Endometrial microvascular endothelial cells (primary cell): ENCODE data around the gene DENND11. TPM values are rescaled to one million over a fixed set of nuclear protein-coding genes. Genes with fewer than 3 reads are reported as not detected.

Source experiments
- in situ Hi-C: cut with HindIII; loops from 2 replicates; pipeline ENCODE4 v1.10.0; 2017; ENCODE audit warnings: low sequenced_read_pairs, low pct_unique_long_range_greater_than_20kb; ENCODE audit errors: inconsistent ontology term
- total RNA-seq: library from RNA; depleted of rRNA; stranded (reverse); fragments of >200 nt; gene quantifications from one replicate; pipeline ENCODE4 v1.2.3, GENCODE V29; 2015; ENCODE audit errors: inconsistent ontology term

The DENND11 gene, protein sequence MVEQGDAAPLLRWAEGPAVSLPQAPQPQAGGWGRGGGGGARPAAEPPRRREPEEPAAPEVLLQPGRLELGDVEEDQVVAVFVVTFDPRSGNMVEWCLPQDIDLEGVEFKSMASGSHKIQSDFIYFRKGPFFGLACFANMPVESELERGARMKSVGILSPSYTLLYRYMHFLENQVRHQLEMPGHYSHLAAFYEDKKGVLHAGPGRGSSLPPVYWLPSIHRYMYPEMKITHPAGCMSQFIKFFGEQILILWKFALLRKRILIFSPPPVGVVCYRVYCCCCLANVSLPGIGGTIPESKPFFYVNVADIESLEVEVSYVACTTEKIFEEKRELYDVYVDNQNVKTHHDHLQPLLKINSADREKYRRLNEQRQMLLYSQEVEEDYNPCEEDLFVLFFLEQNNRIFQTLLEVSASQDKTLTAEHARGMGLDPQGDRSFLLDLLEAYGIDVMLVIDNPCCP
- 13.8 TPM for total RNA-seq

DNA sequence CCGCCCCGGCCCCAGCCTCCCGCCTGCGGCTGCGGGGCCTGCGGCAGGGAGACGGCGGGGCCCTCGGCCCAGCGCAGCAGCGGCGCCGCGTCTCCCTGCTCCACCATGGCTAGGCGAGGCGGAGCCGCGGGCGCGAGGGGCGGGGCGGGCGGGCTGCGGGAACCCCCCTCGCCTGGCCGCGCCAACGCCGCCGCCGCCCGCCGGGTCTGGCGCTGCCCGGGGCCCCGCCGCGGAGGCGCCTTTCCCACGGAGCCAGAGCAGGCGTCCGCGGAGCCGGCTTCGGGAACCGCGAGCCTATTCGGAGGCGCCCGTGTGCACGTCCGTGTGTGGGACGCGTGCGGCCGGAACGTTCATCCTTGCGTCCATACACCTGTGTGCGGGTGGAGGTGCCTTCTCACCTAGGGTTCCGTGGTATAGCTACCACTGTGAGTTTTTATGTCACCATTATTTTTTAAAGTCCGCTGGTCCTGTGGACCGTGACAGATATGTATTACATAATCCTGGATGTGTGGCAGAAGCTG, at the start of gene DENND11:
TSS of gene DENND11 (minus strand) at position 120 of the 521 bp plus-strand sequence. CDS start at position 107, 13 bp downstream.
- in situ Hi-C loops: no loop called here

GRCh38 chr7:141748396-141748795, 46.4 kb upstream of the DENND11 start:
- in situ Hi-C loops: no loop called here

DNA sequence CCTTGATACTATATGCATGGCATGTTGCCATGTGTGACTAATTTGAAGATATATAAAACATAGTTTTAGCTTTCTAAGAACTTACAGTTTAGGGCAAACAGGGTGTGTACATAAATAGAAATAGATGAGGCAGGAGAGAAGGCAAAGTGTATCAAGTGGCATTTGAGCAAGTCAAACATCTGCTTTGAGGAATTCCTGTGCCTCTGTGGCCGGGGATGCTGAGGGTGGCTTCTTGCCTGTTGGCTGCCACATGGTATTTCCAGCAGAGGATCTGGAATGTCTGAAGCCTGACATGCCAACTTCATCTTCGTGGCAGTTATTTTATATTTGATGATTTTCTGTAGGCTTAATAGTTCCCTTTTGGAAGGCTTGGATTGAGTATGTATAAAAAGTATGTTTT, 42.2 kb upstream of the DENND11 start:
- in situ Hi-C loops: no loop called here

DNA sequence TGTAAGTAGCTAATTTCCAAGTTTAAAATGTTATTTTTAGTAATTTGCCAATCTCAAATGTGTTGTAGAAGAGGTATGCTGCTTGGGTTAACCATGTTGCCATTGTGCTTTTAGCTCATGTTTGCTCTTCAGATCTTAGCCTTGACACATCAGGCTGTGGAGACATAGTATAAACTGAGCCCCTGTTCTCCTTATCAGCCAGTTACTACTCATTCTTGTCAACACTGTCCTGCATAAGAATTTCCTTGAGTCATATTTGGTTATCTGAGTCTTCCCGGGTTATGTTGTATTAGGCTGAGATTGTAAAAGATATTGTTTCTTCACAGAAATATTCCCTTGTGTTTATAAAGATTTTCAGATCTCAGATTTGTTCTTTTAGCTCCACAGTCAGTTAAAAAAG, 40.3 kb upstream of the DENND11 start:
- in situ Hi-C loops: no loop called here

GRCh38 chr7:141739250-141739649, 37.3 kb upstream of the DENND11 start:
- in situ Hi-C loops: no loop called here

DNA sequence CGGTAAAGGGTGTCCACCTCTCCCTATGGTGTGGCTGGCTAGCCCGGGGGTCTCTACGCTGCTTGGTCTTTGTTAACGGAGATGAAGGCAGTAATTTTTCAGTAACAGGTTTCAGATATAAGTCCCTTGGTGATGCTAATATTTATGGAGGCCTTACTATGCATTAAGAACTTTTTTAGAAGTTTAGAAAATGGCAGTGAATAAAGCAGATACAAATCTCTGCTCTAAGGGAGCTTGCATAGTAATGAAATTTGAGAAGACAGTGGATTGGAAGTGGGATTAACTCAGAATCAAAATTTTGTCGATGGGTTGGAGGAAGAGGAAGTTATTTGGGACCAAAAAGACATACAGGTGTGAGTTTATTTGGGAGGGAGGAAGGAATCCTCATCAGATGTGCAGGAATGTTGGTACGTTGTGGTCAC, 36.6 kb upstream of the DENND11 start:
- in situ Hi-C loops: no loop called here

- in situ Hi-C loops: no loop called here
These were observed 36.0 kb upstream of the DENND11 start, which contains the start of gene SSBP1 for GRCh38 chr7:141737836-141738591. Gene SSBP1 (plus strand): TSS chr7:141738358. CDS start chr7:141739167, 809 bp downstream.

GRCh38 chr7:141737118-141737835, 35.3 kb upstream of the DENND11 start:
- in situ Hi-C loops: no loop called here

GRCh38 chr7:141731476-141732149, 29.6 kb upstream of the DENND11 start:
- in situ Hi-C loops: no loop called here

- in situ Hi-C loops: no loop called here
These were observed 27.1 kb upstream of the DENND11 start for GRCh38 chr7:141729020-141729419.

GRCh38 chr7:141722529-141722928, 20.6 kb upstream of the DENND11 start:
- in situ Hi-C loops: no loop called here

GRCh38 chr7:141717450-141717849, 15.5 kb upstream of the DENND11 start:
- in situ Hi-C loops: no loop called here

GRCh38 chr7:141715794-141716689, 14.1 kb upstream of the DENND11 start:
- in situ Hi-C loops: no loop called here

DNA sequence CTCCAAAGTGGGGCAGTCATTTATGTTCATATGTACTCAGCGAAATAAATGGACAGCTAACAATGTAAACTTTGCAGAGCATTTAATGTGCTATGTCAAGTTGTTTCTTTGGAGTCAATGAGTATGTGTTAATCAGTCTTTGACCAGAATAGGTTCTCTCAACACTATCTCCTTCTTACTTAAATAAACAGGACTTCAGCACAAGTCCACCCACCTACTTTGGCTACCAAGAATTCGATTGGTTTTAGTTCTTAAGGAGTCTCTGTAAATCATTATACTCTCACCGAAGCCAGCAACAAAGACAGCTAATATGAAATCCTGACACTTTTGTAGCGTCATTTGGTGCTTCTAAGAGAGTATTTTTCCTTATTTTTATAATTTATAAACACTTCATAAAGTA, 13.1 kb upstream of the DENND11 start:
- in situ Hi-C loops: no loop called here

DNA sequence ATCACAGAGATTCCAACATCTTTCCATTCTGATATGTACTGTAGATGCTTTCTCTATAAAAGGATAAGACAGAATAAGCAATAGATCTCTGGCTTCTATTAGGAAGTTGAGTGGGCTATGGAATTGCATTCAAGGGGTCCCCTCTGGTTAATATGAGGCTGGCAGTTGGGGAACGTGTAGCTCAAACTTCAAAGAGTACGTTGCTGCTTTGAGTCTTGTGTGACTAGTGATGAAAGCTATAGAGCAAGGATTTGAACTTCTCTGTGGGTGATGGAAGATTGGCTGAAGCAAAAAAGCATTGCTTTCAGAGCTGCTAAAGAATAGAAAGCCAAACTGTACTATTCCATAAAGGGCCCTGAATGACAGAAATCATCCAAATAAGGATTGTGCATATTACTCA, 12.6 kb upstream of the DENND11 start:
- in situ Hi-C loops: no loop called here

DNA sequence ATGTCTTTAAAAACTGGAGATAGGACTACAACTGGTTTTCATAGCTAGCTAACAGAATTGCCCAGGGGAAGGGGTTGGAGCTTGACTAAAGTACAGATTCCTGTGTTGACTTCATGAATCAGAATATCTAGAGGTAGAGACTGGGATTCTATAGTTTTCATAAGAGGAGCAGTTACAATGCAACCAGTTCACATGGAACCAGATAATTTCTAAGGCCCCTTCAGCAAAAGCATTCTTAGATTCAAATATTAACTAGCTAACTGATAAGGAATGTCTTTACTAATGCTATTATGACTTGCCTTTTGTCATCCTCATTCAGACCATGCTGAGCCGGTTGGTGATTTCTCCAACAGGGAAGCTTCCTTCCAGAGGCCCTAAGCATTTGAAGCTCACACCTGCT, 11.9 kb upstream of the DENND11 start:
- in situ Hi-C loops: no loop called here

DNA sequence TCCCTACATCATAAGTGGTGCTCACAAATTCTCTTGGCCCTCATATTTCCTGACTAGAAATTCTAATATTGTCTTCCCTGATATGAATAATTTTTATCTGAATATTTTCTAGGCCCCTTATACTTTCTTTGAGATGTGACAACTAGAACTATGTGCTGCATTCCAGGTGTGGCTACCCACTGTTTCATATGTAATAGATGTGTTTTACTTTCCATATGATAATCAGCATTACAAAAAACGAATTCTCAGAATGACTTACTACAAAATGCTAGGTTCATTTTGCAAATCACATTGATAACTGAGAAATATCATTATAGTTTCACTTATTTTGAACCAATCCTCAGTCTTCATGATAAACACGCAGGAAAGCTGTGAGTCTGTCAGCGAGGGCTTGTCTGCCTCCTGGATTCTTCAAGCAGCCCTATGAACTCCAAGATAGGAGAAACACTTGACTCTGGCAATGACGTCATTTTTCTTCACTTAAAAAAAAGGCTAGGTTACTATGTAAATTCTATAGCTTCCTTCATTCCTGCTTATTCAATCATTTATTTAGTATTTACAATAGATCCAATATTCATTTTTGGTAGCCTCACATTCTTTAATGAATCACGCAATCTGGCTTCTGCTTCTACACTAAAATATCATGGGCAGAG, 10.8 kb upstream of the DENND11 start:
- in situ Hi-C loops: no loop called here
